NCI-H146 (cell line): Measurements from ENCODE around the gene EEF2K.
A peak's percentile ranks its signal among the peaks of the same experiment; 100 is the strongest.
"Not testable (repeated sequence)": the region's sequence is repeated elsewhere in the genome, so short reads cannot be mapped to it uniquely, and the experiment has no call there.

Experiments
- DNase-seq: peaks from one replicate; lab custom pipeline; 2025; lab: John Stamatoyannopoulos, UW

Gene EEF2K

DNA sequence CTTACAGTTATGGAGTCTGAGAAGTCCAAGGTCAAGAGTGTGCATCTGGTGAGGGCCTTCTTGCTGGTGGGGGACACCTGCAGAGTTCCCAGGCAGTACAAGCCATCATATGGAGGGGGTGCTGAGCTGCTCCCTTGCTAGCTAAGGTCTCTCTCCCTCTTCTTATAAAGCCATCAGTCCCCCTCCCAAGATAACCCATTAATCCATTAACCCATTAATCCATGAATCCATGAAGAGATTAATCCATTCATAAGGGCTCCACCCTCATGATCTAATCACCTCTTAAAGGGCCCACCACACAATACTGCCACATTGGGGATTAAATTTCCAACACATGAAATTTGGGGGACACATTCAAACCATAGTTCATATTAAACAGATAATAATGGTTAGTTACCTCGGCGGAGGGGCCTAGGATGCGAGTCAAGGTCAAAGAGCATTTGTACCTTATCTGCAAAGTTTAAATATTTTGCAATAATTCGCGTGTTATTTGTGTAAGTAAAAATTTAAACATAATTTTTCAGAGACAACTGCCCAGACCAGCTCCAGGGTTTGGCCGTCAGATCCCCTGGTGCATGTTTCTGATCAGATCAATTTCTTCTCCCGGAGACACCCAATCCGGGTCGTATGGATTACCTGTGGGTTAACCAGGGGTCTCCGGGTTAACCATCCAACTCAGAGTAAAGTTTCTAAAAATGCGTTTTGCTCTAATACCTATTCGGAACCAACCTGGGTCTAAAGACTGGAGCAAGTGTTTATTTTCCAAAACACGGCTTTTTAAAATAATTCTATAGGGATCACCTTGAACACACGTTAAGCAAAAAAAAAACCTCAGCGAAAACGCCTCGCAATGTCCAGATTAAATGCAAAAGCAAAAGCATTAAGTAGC, 90.4 kb downstream of the EEF2K start:
- peak; percentile 40 for DNase-seq

- DNase-seq: peak; percentile 98
Observed at GRCh38 chr16:22297114-22297870, 91.2 kb downstream of the EEF2K start, which contains the start of gene POLR3E. Gene POLR3E, plus strand, starts transcription at chr16:22297409. Its CDS starts 5,560 bp downstream, at chr16:22302969.

DNA sequence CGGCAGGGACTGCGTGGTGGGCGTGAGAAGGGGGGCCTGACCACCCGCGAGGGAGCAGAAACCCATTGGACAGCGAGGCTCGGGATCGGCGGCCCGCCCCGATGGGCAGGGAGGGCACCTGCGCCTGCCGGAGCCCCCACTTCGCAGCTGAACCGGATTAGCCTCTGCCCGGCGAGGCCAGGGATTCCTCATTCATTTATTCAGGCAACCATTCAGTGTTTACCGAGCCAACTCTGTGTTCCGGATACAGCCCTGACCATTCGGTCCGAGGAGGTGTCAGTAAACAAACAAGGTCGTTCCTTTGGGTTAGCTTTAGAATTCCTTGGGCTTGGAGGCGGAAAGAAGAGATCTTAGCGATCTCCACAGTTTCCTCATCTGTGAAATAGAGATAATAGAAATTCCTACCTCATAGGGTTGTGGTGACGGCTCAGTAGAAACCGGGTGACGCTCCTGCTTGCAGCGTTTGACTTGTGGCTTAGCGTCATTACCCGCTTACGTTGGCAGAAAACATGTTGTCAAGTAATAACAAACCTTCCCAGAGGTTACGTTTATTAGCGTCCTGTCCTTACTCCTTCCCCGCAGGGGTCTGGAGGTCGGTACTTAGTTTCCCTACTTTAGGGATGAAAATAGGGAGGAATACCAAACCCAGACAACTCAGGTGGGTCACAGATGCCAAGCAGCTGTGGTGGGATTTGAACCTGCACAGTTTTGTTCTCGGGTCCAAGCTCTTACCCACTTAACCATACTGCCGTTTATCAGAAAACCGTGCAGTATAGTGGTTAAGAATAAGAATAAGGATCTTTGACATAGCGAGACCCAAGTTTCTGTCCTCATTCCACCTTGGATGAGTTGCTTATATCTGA, 92.0 kb downstream of the EEF2K start:
- peak; percentile 97 for DNase-seq

- no peak for DNase-seq
Observed at GRCh38 chr16:22299036-22299435, 93.0 kb downstream of the EEF2K start.

DNA sequence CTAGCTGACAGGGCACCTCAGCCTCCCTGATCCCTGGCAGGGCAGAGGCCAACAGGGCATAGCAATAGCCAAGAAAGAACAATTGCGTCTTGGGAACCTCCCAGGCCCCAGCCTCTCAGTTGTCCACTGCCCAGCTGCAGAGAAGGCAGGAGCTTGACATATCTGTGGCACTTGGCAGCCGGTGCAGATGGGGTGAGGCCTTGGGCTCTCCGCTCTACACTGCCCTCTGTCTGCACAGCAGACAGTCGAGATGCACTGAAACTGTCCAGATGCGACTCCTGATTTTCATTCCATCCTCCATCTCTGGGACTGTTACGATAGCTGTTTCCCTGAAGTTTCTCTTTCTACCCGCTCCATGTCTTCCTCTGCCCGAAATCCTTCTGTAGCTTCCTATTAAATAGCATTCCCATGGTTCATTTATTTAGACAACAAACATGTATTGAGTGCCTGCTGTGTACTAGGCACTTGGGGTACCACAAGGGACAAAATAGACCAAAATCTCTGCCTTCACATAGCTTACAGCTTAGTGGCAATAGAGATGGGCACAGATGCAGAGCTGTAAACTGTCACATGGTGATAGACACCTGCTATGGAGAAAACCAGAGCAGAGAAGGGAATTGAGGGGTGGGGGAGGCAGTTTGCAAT, 94.5 kb downstream of the EEF2K start:
- peak; percentile 41 for DNase-seq

GRCh38 chr16:22301423-22301822, 95.3 kb downstream of the EEF2K start:
- not testable (repeated sequence) for DNase-seq

GRCh38 chr16:22302776-22303363, 96.8 kb downstream of the EEF2K start:
- no peak for DNase-seq

DNA sequence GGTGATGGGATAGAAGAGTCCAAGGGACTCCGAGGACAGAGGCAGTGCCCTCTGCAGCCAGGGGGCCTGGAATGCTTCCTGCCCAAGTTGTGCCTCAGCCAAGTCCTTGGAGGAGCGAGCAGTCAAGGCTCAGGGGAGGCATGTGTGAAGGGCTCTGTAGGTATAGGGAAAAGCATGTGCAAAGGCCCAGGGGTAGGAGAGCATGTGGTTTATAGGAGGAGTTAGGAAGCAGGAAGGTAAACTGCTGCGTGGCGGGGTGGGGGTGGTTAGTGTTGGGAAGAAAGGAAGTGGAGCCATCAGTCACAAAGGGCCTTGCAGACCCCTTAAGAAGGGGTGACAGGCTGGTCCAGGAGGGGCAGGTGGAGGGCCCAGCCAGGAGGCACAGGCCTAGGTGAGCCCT, 98.3 kb downstream of the EEF2K start:
- no peak for DNase-seq

DNA sequence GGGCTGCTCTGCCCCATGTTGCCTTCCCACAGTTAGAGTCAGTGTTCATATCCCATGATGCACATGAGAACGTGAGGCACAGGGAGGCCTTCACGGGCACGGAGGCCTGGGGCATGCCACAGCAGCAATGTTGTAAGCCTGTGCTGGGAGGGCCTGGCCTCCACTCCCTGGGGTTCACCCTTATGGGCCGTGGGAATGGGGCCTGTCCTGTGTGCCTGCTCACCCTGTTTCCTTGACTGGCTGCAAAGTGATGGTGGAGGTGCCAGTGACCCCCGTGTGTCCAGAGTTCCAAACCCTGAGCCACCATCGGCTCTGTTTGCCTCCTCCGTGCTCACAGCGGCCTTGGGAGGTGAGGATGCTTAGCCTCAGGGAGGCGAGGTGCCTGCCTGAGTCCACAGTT, 100.7 kb downstream of the EEF2K start:
- no peak for DNase-seq

- no peak for DNase-seq
Observed at GRCh38 chr16:22307838-22308237, 101.8 kb downstream of the EEF2K start.

DNA sequence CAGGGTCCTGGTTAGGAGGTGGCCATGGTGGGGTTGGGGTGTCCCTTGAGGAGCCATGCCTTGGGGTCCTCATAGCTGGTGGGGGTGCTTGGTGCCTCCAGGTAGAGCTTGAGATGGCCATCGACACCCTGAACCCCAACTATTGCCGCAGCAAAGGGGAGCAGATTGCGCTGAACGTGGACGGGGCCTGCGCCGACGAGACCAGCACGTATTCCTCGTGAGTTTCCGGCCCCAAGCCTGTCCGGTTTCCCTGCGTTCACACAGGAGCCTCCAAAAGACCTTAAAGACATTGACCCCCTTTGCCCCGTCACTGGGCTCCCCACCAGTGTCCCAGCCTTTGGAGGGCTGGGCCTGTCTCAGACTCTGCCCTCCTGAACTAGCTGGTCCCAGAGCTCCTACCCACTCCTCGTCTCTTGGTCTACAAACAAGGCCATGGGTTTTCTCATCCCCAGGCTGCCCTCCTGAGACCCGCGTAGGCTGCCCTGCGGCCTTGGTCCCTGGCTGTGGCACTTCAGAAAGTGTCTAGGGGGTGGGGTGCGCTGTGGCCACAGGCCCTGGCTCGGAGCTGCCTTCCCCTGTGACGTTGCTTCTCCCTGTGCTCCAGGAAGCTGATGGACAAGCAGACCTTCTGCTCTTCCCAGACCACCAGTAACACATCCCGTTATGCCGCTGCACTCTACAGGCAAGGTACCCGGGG, 102.9 kb downstream of the EEF2K start:
- no peak for DNase-seq

- DNase-seq: no peak
Observed at GRCh38 chr16:22311520-22311919, 105.4 kb downstream of the EEF2K start.

DNA sequence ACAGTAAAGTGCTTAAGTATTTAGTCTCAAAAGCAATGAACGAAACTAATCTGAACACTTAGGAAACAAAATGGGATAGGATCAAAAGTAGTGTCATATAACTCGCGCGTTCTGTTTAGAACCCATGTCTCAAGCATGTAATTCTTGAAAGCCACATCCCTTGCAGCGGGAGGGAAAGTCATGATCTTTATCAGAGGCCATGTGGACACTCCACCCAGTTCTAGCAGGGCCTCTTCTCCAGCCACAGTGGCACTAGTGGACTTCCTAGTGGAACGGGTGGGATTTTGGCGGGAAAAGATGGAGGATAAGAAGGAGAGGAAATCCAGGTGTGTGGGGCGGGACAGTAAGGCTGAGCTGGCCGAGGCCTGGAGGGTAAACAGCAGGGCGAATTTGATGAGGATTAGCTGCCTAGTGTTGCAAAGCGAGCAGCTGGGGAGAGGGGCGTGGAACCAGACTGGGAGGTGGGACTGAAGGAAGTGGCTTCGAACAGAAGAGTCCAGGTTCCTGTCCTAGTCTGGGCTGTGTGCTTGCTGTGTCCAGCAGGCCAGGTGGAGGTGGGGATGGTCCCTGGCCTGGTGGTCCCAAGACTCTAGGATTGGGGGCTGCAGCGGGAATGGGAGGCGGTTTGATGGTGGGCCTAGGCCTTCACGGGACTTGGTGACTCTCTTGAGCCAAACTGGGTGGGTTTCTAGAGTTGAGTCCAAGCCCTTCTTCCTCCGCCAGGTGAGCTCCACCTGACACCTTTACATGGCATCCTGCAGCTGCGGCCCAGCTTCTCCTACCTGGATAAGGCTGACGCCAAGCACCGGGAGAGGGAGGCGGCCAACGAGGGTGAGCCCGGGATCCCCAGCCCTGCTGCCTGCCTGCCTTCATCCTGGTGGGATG, 107.1 kb downstream of the EEF2K start:
- DNase-seq: no peak

GRCh38 chr16:22313876-22314470, 107.9 kb downstream of the EEF2K start:
- DNase-seq: no peak

GRCh38 chr16:22314661-22315626, 108.9 kb downstream of the EEF2K start:
- no peak for DNase-seq

DNA sequence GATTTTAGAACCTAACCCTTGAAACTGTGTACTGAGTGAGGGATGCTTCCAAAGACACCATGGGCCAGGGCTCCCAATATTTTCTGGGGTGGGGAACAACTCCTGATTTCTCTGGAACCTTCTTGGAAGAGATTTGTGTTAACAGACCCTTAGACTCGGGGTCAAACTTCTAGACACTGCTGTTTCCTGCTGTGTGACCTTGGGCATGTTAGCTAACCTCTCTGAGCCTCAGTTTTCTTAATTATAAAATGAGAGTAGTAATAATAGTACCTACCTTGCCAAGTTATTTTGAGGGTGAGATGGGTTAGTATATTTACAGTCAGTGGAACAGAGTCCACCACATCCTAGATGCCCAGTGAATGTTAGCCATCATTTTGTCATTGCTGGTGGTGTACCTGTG, 109.9 kb downstream of the EEF2K start:
- DNase-seq: no peak

DNA sequence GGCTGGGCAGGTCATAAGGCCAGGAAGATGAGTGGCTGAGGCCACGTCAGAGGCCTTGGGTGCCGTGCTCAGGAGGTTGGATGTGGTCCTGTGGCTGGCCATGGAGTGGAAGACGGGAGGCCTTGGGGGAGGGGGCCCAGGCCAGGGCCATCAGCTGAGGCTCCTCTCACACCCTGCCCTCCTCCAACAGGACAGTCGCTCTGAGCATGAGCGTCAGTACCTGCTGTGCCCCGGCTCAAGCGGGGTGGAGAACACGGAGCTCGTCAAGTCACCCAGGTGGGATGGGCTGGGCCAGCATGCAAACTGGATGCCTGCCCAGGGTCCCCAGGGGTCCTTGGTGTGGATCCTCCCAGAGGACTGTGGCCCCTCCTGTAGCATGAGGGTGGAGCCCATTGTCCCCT, 110.3 kb downstream of the EEF2K start:
- DNase-seq: no peak

GRCh38 chr16:22317001-22317530, 111.0 kb downstream of the EEF2K start:
- no peak for DNase-seq
